Left lung (tissue), 10 donors: ENCODE data around the gene AKR1C2. TPM values are rescaled to one million over a fixed set of nuclear protein-coding genes. Genes with fewer than 3 reads are reported as not detected.

Source experiments
- ATAC-seq: fragments of 200-7000 bp; cut with Tn5 transposase; one replicate; pipeline ENCODE4 v1.9.1; 2020; ENCODE audit warnings: moderate library complexity
- DNase-seq, 4 donors: peaks; one replicate each; pipeline ENCODE4 v3.0.0-alpha.2; 2013 to 2020
- H3K27ac ChIP-seq, 2 donors: fragments of 200-600 bp; sonication (generic) in 1 of 2; one replicate each; pipeline versions ENCODE4 v1.5.0 to v1.8.0; 2020 to 2021
- H3K27me3 ChIP-seq, 2 donors: fragments of 200-600 bp; sonication (generic) in 1 of 2; one replicate each; pipeline versions ENCODE4 v1.5.0 to v1.8.0; 2020 to 2021
- H3K36me3 ChIP-seq, 2 donors: fragments of 200-600 bp; sonication (generic) in 1 of 2; one replicate each; pipeline versions ENCODE4 v1.5.0 to v1.8.0; 2020 to 2021
- H3K4me1 ChIP-seq, 2 donors: fragments of 200-600 bp; one replicate each; pipeline ENCODE4 v1.8.0; 2021
- H3K4me3 ChIP-seq, 2 donors: fragments of 200-600 bp; sonication (generic) in 1 of 2; one replicate each; pipeline versions ENCODE4 v1.5.0 to v1.8.0; 2020 to 2021; ENCODE audit warnings: mild to moderate bottlenecking in 1 of 2
- H3K9me3 ChIP-seq, 2 donors: fragments of 200-600 bp; sonication (generic) in 1 of 2; one replicate each; pipeline versions ENCODE4 v1.5.0 to v1.8.0; 2020 to 2021
- CTCF ChIP-seq, 2 donors: fragments of 200-600 bp; sonication (generic) in 1 of 2; IDR thresholded peaks; one replicate each; pipeline versions ENCODE4 v1.5.0 to v1.8.0; 2021; ENCODE audit warnings: antibody characterized with exemption in 2 of 2
- intact Hi-C, 2 donors: fragments of 100-400 bp; cut with DNase I; formaldehyde crosslinking; loops; one replicate each; pipeline versions ENCODE4 v1.11.2 to v1.14.2; 2022
- polyA plus RNA-seq, 6 donors: library from polyadenylated mRNA; unstranded; fragments of 120-200 nt; gene quantifications; one replicate each; pipeline ENCODE4 v1.2.1, GENCODE V29; 2013; ENCODE audit not compliant: insufficient read length in 6 of 6
- total RNA-seq, 2 donors: library from RNA; stranded (reverse); fragmentation: NEBNext Ultra II Directional; extraction: Animal tissue kit (Norgen Biotek cat#: 25700); gene quantifications; one replicate each; pipeline ENCODE4 v1.2.1, GENCODE V29; 2021
- donor health status: DM: no; HTN: yes; CAD: no.
- donor health status: DM: no; HTN: no; CAD: no.

AKR1C2 gene
- total and polyA plus RNA-seq, 8 donors = 3.1 to 65.3 (median 8.0) TPM

- H3K36me3 ChIP-seq = no peaks in the 10 kb centered on the region
- peaks cover 0 to 8% of the 10 kb centered on the region in 2 donors for H3K9me3 ChIP-seq
- peaks cover 4 to 23% of the 10 kb centered on the region in 2 donors for H3K4me1 ChIP-seq
- no peak overlapping the region for H3K27ac ChIP-seq
- intact Hi-C loops = no loop called here
- H3K27me3 ChIP-seq = no peaks in the 10 kb centered on the region
- no peak overlapping the region for H3K4me3 ChIP-seq
- no peak for ATAC-seq
- no peak for DNase-seq
- TF ChIP-seq CTCF (IDR thresholded peaks at IDR 0.05) = no peak
These were observed 36.5 kb upstream of the AKR1C2 start for GRCh38 chr10:5040010-5040673.

- no peak for TF ChIP-seq CTCF (IDR thresholded peaks at IDR 0.05)
- Histone ChIP-seq H3K4me3 (no peak overlapping the region), H3K9me3 (peaks cover 0 to 20% of the 10 kb centered on the region in 2 donors), H3K27me3 (no peaks in the 10 kb centered on the region), H3K27ac (no peak overlapping the region), H3K36me3 (no peaks in the 10 kb centered on the region), H3K4me1 (peaks cover 4 to 10% of the 10 kb centered on the region in 2 donors)
- ATAC-seq (no peak), DNase-seq (no peak)
- intact Hi-C loops = no loop called here
These were observed 35.1 kb upstream of the AKR1C2 start for GRCh38 chr10:5038733-5039132.

- Histone ChIP-seq H3K4me1 (peaks cover 4 to 10% of the 10 kb centered on the region in 2 donors), H3K36me3 (no peaks in the 10 kb centered on the region), H3K27ac (no peak overlapping the region), H3K4me3 (no peak overlapping the region), H3K9me3 (peaks cover 0 to 22% of the 10 kb centered on the region in 2 donors), H3K27me3 (no peaks in the 10 kb centered on the region)
- no peak for DNase-seq
- intact Hi-C loops = no loop called here
- no peak for TF ChIP-seq CTCF (IDR thresholded peaks at IDR 0.05)
- ATAC-seq = no peak
These were observed 34.4 kb upstream of the AKR1C2 start for GRCh38 chr10:5038101-5038500.

GRCh38 chr10:5036511-5036910 is 32.9 kb upstream of the AKR1C2 start:
- H3K27ac ChIP-seq = no peak overlapping the region
- peaks cover 0 to 30% of the 10 kb centered on the region in 2 donors for H3K9me3 ChIP-seq
- TF ChIP-seq CTCF (IDR thresholded peaks at IDR 0.05) = no peak
- intact Hi-C loops = no loop called here
- no peaks in the 10 kb centered on the region for H3K36me3 ChIP-seq
- no peaks in the 10 kb centered on the region for H3K27me3 ChIP-seq
- H3K4me3 ChIP-seq = no peak overlapping the region
- peaks cover 4 to 6% of the 10 kb centered on the region in 2 donors for H3K4me1 ChIP-seq
- no peak for ATAC-seq
- no peak for DNase-seq

- Histone ChIP-seq H3K27ac (no peak overlapping the region), H3K9me3 (peaks cover 0 to 40% of the 10 kb centered on the region in 2 donors), H3K27me3 (no peaks in the 10 kb centered on the region), H3K36me3 (no peaks in the 10 kb centered on the region), H3K4me3 (no peak overlapping the region), H3K4me1 (no peaks in the 10 kb centered on the region)
- intact Hi-C loops = no loop called here
- ATAC-seq = no peak
- TF ChIP-seq CTCF (IDR thresholded peaks at IDR 0.05) = no peak
- no peak for DNase-seq
These were observed 31.7 kb upstream of the AKR1C2 start for GRCh38 chr10:5035356-5035755.
